ENCODE data around the gene GRIK1.

GRCh38 chr21:29627905-29628304, 311.9 kb downstream of the GRIK1 start:
- TF ChIP-seq EZH2phosphoT487 (IDR thresholded peaks at IDR 0.05; ENCODE audit: insufficient read depth, low read depth) (no peak), EZH2 (IDR thresholded peaks at IDR 0.05; ENCODE audit: insufficient read depth, poor library complexity, severe bottlenecking) (no peak)
